ENCODE measurements around the gene RAB35. TPM values are rescaled to one million over a fixed set of nuclear protein-coding genes. Genes with fewer than 3 reads are reported as not detected.
A peak's percentile ranks its signal among the peaks of the same experiment; 100 is the strongest.

The RAB35 gene
- total RNA-seq, 2 donors from 2014 or later, result 4.0 to 7.0 TPM

- Histone ChIP-seq H3K27ac (no peak overlapping the region), H3K9me3 (no peaks in the 10 kb centered on the region), H3K4me1 (peaks cover 18% of the 10 kb centered on the region), H3K4me3 (no peak overlapping the region), H3K36me3 (replicated peaks in 1 of 2; ENCODE audit: insufficient read depth in 1 of 2, low read depth in 2 of 2) (no peaks in the 10 kb centered on the region), H3K27me3 (no peaks in the 10 kb centered on the region)
- intact Hi-C loops (cut with DNase I), result no loop called here
- no peak for ATAC-seq
- no peak for DNase-seq
- TF ChIP-seq CTCF (IDR thresholded peaks at IDR 0.05), result no peak
- no peak for TF ChIP-seq POLR2A (IDR thresholded peaks at IDR 0.05)
- WGBS, 2 donors, result 54 to 59% methylated on average over 4 of the region's 4 CpGs
Measured at GRCh38 chr12:120121766-120122293, 5.3 kb upstream of the RAB35 start.

GRCh38 chr12:120121343-120121742 is 4.8 kb upstream of the RAB35 start:
- DNase-seq (no peak), ATAC-seq (no peak)
- Histone ChIP-seq H3K27ac (no peak overlapping the region), H3K9me3 (no peaks in the 10 kb centered on the region), H3K4me3 (no peak overlapping the region), H3K4me1 (peaks cover 18% of the 10 kb centered on the region), H3K27me3 (no peaks in the 10 kb centered on the region), H3K36me3 (replicated peaks in 1 of 2; ENCODE audit: insufficient read depth in 1 of 2, low read depth in 2 of 2) (no peaks in the 10 kb centered on the region)
- TF ChIP-seq CTCF (IDR thresholded peaks at IDR 0.05) (no peak), POLR2A (IDR thresholded peaks at IDR 0.05) (no peak)
- WGBS, 2 donors, result 55 to 64% methylated on average over 2 of the region's 2 CpGs
- intact Hi-C loops (cut with DNase I), result no loop called here

GRCh38 chr12:120119271-120119973 is 2.9 kb upstream of the RAB35 start:
- intact Hi-C loops (cut with DNase I), result no loop called here
- H3K9me3 ChIP-seq, result no peaks in the 10 kb centered on the region
- no peaks in the 10 kb centered on the region for H3K27me3 ChIP-seq
- no peak overlapping the region for H3K4me3 ChIP-seq
- WGBS, 2 donors, result 60 to 95% methylated on average over 9 of the region's 9 CpGs
- TF ChIP-seq POLR2A (IDR thresholded peaks at IDR 0.05) (no peak), CTCF (IDR thresholded peaks at IDR 0.05) (no peak)
- ATAC-seq (no peak), DNase-seq (no peak)
- peak overlapping the region in 2 of 4 donors; percentile 93 to 94 for H3K27ac ChIP-seq
- peaks cover 35% of the 10 kb centered on the region for H3K4me1 ChIP-seq
- H3K36me3 ChIP-seq (replicated peaks in 1 of 2; ENCODE audit: insufficient read depth in 1 of 2, low read depth in 2 of 2), result no peaks in the 10 kb centered on the region

DNA sequence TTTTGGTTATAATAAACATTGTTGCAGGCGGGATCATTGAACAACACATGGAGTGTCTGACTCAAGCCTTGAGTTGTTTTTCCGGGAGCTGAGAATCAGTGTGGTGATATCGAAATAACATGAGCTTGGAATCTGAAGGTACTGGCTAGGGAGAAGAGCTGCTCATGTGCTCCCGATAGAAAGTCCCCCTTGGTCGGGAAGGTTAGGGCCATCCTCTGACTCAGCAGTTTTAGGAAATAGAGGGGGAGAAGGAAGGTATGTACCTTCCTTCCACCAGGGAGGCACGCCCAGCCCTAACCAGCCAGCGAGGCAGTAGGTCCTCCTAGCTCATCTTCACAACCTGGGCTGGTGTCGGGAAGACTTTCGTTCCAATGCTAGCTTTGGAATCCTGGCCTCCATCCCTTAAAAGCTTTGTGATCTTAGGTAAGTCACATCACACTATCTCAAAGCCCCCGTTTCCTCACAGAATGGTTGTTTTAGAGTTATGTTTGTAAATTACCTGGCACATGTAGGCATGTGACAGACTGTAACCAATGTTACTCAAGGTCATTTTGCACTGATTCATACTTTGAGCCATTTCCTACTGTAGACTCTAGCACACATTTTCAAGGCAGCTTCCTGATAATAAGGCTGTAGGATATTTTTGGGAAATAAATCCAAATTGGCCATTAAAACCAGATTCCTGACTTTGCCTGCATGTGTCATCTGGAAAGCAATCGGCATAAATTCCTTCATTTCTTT is 1.9 kb upstream of the RAB35 start:
- peak overlapping the region in 3 of 4 donors; percentile 80 to 94 (median 93) for H3K27ac ChIP-seq
- H3K4me1 ChIP-seq, result peaks cover 35% of the 10 kb centered on the region
- TF ChIP-seq CTCF (IDR thresholded peaks at IDR 0.05) (no peak), POLR2A (IDR thresholded peaks at IDR 0.05) (peak in 1 of 3 donors; percentile 9)
- no peaks in the 10 kb centered on the region for H3K36me3 ChIP-seq (replicated peaks in 1 of 2; ENCODE audit: insufficient read depth in 1 of 2, low read depth in 2 of 2)
- no peak overlapping the region for H3K4me3 ChIP-seq
- DNase-seq (no peak), ATAC-seq (no peak)
- H3K27me3 ChIP-seq, result no peaks in the 10 kb centered on the region
- intact Hi-C loops (cut with DNase I), result no loop called here
- H3K9me3 ChIP-seq, result no peaks in the 10 kb centered on the region
- WGBS, 2 donors, result 40 to 45% methylated on average over 11 of the region's 11 CpGs
